Loucy (cell line): ENCODE measurements around the gene NGDN.

Experiments used
- EZH2phosphoT487 ChIP-seq: fragments of 200-600 bp; IDR thresholded peaks from 2 replicates; pipeline ENCODE4 v1.6.1; 2018; ENCODE audit warnings: antibody characterized with exemption, mild to moderate bottlenecking, moderate library complexity, borderline replicate concordance
- TF ChIP-seq, protein P1 (sequence below): fragments of 200-600 bp; sonication (generic); conservative IDR thresholded peaks from 2 replicates; pipeline ENCODE4 v1.5.1; 2014; ENCODE audit warnings: mild to moderate bottlenecking, antibody characterized with exemption, low read length

DNA sequence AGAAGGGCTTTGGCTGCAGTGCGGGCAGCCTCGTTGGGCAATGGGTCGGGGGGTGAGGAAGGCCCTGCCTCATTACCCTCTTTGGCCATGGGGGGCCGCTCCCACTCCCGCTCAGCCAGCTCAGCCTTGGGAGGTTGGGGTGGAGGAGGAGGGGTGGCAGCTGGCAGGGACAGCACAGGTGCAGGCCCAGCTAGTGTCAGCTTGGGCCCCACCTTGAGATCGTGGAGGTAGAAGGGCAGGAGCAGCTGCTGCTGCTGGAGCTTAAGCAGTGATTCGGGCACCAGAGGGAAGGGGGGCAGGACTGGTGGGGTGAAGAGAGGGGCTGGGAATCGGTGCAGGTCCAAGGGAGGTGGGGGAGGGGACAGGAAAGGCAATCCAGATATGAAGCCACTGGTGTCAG lies 56.1 kb downstream of the NGDN start:
- TF ChIP-seq, protein P1, sequence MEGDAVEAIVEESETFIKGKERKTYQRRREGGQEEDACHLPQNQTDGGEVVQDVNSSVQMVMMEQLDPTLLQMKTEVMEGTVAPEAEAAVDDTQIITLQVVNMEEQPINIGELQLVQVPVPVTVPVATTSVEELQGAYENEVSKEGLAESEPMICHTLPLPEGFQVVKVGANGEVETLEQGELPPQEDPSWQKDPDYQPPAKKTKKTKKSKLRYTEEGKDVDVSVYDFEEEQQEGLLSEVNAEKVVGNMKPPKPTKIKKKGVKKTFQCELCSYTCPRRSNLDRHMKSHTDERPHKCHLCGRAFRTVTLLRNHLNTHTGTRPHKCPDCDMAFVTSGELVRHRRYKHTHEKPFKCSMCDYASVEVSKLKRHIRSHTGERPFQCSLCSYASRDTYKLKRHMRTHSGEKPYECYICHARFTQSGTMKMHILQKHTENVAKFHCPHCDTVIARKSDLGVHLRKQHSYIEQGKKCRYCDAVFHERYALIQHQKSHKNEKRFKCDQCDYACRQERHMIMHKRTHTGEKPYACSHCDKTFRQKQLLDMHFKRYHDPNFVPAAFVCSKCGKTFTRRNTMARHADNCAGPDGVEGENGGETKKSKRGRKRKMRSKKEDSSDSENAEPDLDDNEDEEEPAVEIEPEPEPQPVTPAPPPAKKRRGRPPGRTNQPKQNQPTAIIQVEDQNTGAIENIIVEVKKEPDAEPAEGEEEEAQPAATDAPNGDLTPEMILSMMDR = no peak
- TF ChIP-seq EZH2phosphoT487 = no peak
